ENCODE results near the gene MLXIP. TPM values are rescaled to one million over a fixed set of nuclear protein-coding genes. Genes with fewer than 3 reads are reported as not detected.

The MLXIP gene
- total RNA-seq, 2 experiments from 2014 or later, result 27.5 to 44.7 TPM

GRCh38 chr12:122135437-122136031 is 57.0 kb downstream of the MLXIP start:
- no peak overlapping the region for H3K4me2 ChIP-seq (ENCODE audit: low read length)
- DNase-seq (ENCODE audit: low spot score), result no peak
- ChIA-PET POLR2A (no interaction called here), CTCF (ENCODE audit: unreplicated experiment) (no interaction called here)
- H3K79me2 ChIP-seq (ENCODE audit: insufficient read depth, low read depth, low read length), result no peaks in the 10 kb centered on the region
- H3K36me3 ChIP-seq (ENCODE audit: insufficient read depth, low read length), result peaks cover 33% of the 10 kb centered on the region
- no peak overlapping the region for H3K4me3 ChIP-seq (ENCODE audit: low read depth, low read length, poor library complexity, severe bottlenecking)
- H3K27ac ChIP-seq (ENCODE audit: low read depth, low read length, poor library complexity, severe bottlenecking), result no peak overlapping the region
- no TSS peak for BruUV-seq (replicated peaks)
- intact Hi-C loops (cut with micrococcal nuclease; ENCODE audit: unreplicated experiment), result no loop called here
- H2AFZ ChIP-seq (ENCODE audit: low read length), result no peak overlapping the region
- H3K4me1 ChIP-seq (ENCODE audit: insufficient read depth, low read length, poor library complexity, severe bottlenecking), result no peaks in the 10 kb centered on the region
- no peaks in the 10 kb centered on the region for H3K9me2 ChIP-seq (ENCODE audit: insufficient read depth, low read length)
- no peaks in the 10 kb centered on the region for H3K9me3 ChIP-seq (ENCODE audit: low read length)
- TF ChIP-seq EZH2phosphoT487 (IDR thresholded peaks at IDR 0.05; ENCODE audit: borderline replicate concordance, low read depth, low read length), result no peak
- TF ChIP-seq CTCF (conservative IDR thresholded peaks at IDR 0.05; ENCODE audit: low read length), result no peak
- no peaks in the 10 kb centered on the region for H4K20me1 ChIP-seq (ENCODE audit: insufficient read depth, low read length)

DNA sequence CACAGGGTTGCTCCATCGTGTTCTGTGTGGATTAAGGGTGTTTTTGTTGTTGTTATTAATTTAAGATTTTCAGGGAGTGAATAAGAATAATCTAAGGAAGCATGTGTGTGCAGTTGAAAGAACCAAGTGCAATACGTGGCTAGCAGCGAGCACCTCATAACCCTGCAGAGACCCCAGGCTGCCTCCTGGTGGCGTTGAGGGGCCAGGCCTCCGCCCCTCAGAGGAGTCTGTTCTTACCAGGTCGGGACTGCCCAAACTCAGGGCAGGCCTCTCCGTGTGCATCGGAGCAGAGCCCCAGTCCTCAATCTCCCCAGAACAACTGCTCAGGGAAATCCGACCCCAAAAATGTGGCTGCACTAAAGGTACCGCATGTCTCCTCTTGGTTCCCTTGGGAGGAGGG is 58.7 kb downstream of the MLXIP start:
- no peaks in the 10 kb centered on the region for H3K9me3 ChIP-seq (ENCODE audit: low read length)
- no peaks in the 10 kb centered on the region for H3K9me2 ChIP-seq (ENCODE audit: insufficient read depth, low read length)
- H3K4me3 ChIP-seq (ENCODE audit: low read depth, low read length, poor library complexity, severe bottlenecking), result no peak overlapping the region
- no peak for DNase-seq (ENCODE audit: low spot score)
- ChIA-PET POLR2A (no interaction called here), CTCF (ENCODE audit: unreplicated experiment) (no interaction called here)
- TF ChIP-seq EZH2phosphoT487 (IDR thresholded peaks at IDR 0.05; ENCODE audit: borderline replicate concordance, low read depth, low read length), result no peak
- peak; percentile 62 for TF ChIP-seq CTCF (conservative IDR thresholded peaks at IDR 0.05; ENCODE audit: low read length)
- intact Hi-C loops (cut with micrococcal nuclease; ENCODE audit: unreplicated experiment), result no loop called here
- H3K79me2 ChIP-seq (ENCODE audit: insufficient read depth, low read depth, low read length), result no peaks in the 10 kb centered on the region
- BruUV-seq (replicated peaks), result no TSS peak
- H4K20me1 ChIP-seq (ENCODE audit: insufficient read depth, low read length), result no peaks in the 10 kb centered on the region
- no peak overlapping the region for H2AFZ ChIP-seq (ENCODE audit: low read length)
- H3K36me3 ChIP-seq (ENCODE audit: insufficient read depth, low read length), result peaks cover 30% of the 10 kb centered on the region
- H3K4me1 ChIP-seq (ENCODE audit: insufficient read depth, low read length, poor library complexity, severe bottlenecking), result no peaks in the 10 kb centered on the region
- no peak overlapping the region for H3K4me2 ChIP-seq (ENCODE audit: low read length)
- no peak overlapping the region for H3K27ac ChIP-seq (ENCODE audit: low read depth, low read length, poor library complexity, severe bottlenecking)

DNA sequence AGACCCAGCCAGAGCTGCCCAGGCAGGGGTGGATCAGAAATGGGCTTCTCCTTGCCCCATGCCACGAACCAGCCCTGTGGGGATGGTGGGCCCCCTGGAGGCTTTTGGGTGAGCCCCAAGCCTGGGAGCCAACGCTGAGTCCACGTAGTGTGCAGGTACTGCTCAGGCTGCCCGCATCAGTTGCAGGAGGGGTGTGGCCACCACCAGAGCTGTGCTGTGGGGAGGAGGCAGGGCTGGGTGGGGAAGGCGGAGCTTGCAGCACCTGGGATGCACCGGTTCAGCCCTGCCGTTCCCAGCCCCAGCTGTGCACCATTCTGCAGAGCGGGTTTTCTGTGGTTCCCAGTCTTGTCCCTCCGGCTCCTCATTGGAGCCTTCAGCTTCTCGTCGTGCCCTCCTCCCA is 59.1 kb downstream of the MLXIP start:
- intact Hi-C loops (cut with micrococcal nuclease; ENCODE audit: unreplicated experiment), result no loop called here
- TF ChIP-seq EZH2phosphoT487 (IDR thresholded peaks at IDR 0.05; ENCODE audit: borderline replicate concordance, low read depth, low read length) (no peak), CTCF (conservative IDR thresholded peaks at IDR 0.05; ENCODE audit: low read length) (no peak)
- BruUV-seq (replicated peaks), result no TSS peak

More for the DNA sequence above, 59.1 kb downstream of the MLXIP start:
- Histone ChIP-seq H3K9me2 (ENCODE audit: insufficient read depth, low read length) (no peaks in the 10 kb centered on the region), H2AFZ (ENCODE audit: low read length) (no peak overlapping the region), H3K4me3 (ENCODE audit: low read depth, low read length, poor library complexity, severe bottlenecking) (no peak overlapping the region), H3K27ac (ENCODE audit: low read depth, low read length, poor library complexity, severe bottlenecking) (no peak overlapping the region), H3K79me2 (ENCODE audit: insufficient read depth, low read depth, low read length) (no peaks in the 10 kb centered on the region), H3K4me2 (ENCODE audit: low read length) (no peak overlapping the region), H3K9me3 (ENCODE audit: low read length) (no peaks in the 10 kb centered on the region), H3K36me3 (ENCODE audit: insufficient read depth, low read length) (peaks cover 30% of the 10 kb centered on the region), H4K20me1 (ENCODE audit: insufficient read depth, low read length) (no peaks in the 10 kb centered on the region), H3K4me1 (ENCODE audit: insufficient read depth, low read length, poor library complexity, severe bottlenecking) (no peaks in the 10 kb centered on the region)
- ChIA-PET CTCF (ENCODE audit: unreplicated experiment) (no interaction called here), POLR2A (no interaction called here)
- DNase-seq (ENCODE audit: low spot score), result no peak

All from OCI-LY7 (cell line).